ENCODE measurements around the gene BANK1.

Gene BANK1

GRCh38 chr4:101818362-101818761 is 27.8 kb downstream of the BANK1 start:
- DNase-seq: no peak

GRCh38 chr4:101823864-101824263 is 33.3 kb downstream of the BANK1 start:
- no peak for DNase-seq

- no peak for DNase-seq
Measured at GRCh38 chr4:101824500-101824899, 34.0 kb downstream of the BANK1 start.

GRCh38 chr4:101825953-101826352 is 35.4 kb downstream of the BANK1 start:
- DNase-seq: no peak

- DNase-seq: no peak
Measured at GRCh38 chr4:101831816-101832215, 41.3 kb downstream of the BANK1 start.

- DNase-seq: no peak
Measured at GRCh38 chr4:101833480-101833879, 43.0 kb downstream of the BANK1 start.

GRCh38 chr4:101835121-101835904 is 44.8 kb downstream of the BANK1 start:
- no peak for DNase-seq

GRCh38 chr4:101843054-101843453 is 52.5 kb downstream of the BANK1 start:
- DNase-seq: no peak

- DNase-seq: no peak
Measured at GRCh38 chr4:101846550-101846949, 56.0 kb downstream of the BANK1 start.

- DNase-seq: no peak
Measured at GRCh38 chr4:101850698-101851097, 60.2 kb downstream of the BANK1 start.

GRCh38 chr4:101851672-101852071 is 61.1 kb downstream of the BANK1 start:
- no peak for DNase-seq

- DNase-seq: no peak
Measured at GRCh38 chr4:101853028-101853427, 62.5 kb downstream of the BANK1 start.

- no peak for DNase-seq
Measured at GRCh38 chr4:101853691-101854090, 63.2 kb downstream of the BANK1 start.

GRCh38 chr4:101855239-101855638 is 64.7 kb downstream of the BANK1 start:
- no peak for DNase-seq

GRCh38 chr4:101856149-101856548 is 65.6 kb downstream of the BANK1 start:
- DNase-seq: no peak

GRCh38 chr4:101857176-101857575 is 66.6 kb downstream of the BANK1 start:
- DNase-seq: no peak

- DNase-seq: no peak
Measured at GRCh38 chr4:101858641-101859040, 68.1 kb downstream of the BANK1 start.

- DNase-seq: no peak
Measured at GRCh38 chr4:101862595-101862994, 72.1 kb downstream of the BANK1 start.

GRCh38 chr4:101864660-101865059 is 74.1 kb downstream of the BANK1 start:
- DNase-seq: no peak

- DNase-seq: no peak
Measured at GRCh38 chr4:101865501-101866062, 75.1 kb downstream of the BANK1 start.

GRCh38 chr4:101870874-101871273 is 80.3 kb downstream of the BANK1 start:
- DNase-seq: no peak

- DNase-seq: no peak
Measured at GRCh38 chr4:101871962-101872676, 81.6 kb downstream of the BANK1 start.

GRCh38 chr4:101885574-101885973 is 95.0 kb downstream of the BANK1 start:
- no peak for DNase-seq

GRCh38 chr4:101886826-101887225 is 96.3 kb downstream of the BANK1 start:
- no peak for DNase-seq
